ENCODE data around the gene PHC2. TPM values are rescaled to one million over a fixed set of nuclear protein-coding genes. Genes with fewer than 3 reads are reported as not detected.
"Not testable (repeated sequence)": the region's sequence is repeated elsewhere in the genome, so short reads cannot be mapped to it uniquely, and the experiment has no call there.

Gene PHC2
- total and polyA plus RNA-seq, 9 donors, result 53.1 to 77.9 (median 69.4) TPM

GRCh38 chr1:33297911-33298622 is 132.8 kb downstream of the PHC2 start:
- 71% methylated on average over 1 of the region's 4 CpGs for WGBS (ENCODE audit: insufficient coverage)
- H3K27me3 ChIP-seq (ENCODE audit: control insufficient read depth, insufficient read depth, low read length), result no peaks in the 10 kb centered on the region
- no peak overlapping the region for H3K4me3 ChIP-seq (ENCODE audit: low read length)
- peaks cover 15% of the 10 kb centered on the region for H3K4me1 ChIP-seq (ENCODE audit: control insufficient read depth, insufficient read depth, low read length)
- H3K9me3 ChIP-seq (replicated peaks; ENCODE audit: control insufficient read depth, low read depth, low read length), result no peaks in the 10 kb centered on the region
- H3K36me3 ChIP-seq (ENCODE audit: control insufficient read depth, insufficient read depth, low read length), result peaks cover 72% of the 10 kb centered on the region
- H3K27ac ChIP-seq (ENCODE audit: low read length), result no peak overlapping the region
- no peak for DNase-seq

GRCh38 chr1:33296824-33297223 is 134.1 kb downstream of the PHC2 start:
- WGBS (ENCODE audit: insufficient coverage), result 96% methylated on average over 3 of the region's 4 CpGs
- Histone ChIP-seq H3K36me3 (ENCODE audit: control insufficient read depth, insufficient read depth, low read length) (peaks cover 78% of the 10 kb centered on the region), H3K4me1 (ENCODE audit: control insufficient read depth, insufficient read depth, low read length) (peaks cover 15% of the 10 kb centered on the region)

GRCh38 chr1:33296082-33296458 is 134.8 kb downstream of the PHC2 start:
- peaks cover 14% of the 10 kb centered on the region for H3K4me1 ChIP-seq (ENCODE audit: control insufficient read depth, insufficient read depth, low read length)
- no peaks in the 10 kb centered on the region for H3K27me3 ChIP-seq (ENCODE audit: control insufficient read depth, insufficient read depth, low read length)
- DNase-seq, result no peak
- no peak overlapping the region for H3K27ac ChIP-seq (ENCODE audit: low read length)
- H3K4me3 ChIP-seq (ENCODE audit: low read length), result no peak overlapping the region
- no peaks in the 10 kb centered on the region for H3K9me3 ChIP-seq (replicated peaks; ENCODE audit: control insufficient read depth, low read depth, low read length)
- 82% methylated on average over 9 of the region's 9 CpGs for WGBS (ENCODE audit: insufficient coverage)
- H3K36me3 ChIP-seq (ENCODE audit: control insufficient read depth, insufficient read depth, low read length), result peaks cover 76% of the 10 kb centered on the region

More at GRCh38 chr1:33296824-33297223, 134.1 kb downstream of the PHC2 start:
- H3K27me3 ChIP-seq (ENCODE audit: control insufficient read depth, insufficient read depth, low read length), result no peaks in the 10 kb centered on the region
- no peaks in the 10 kb centered on the region for H3K9me3 ChIP-seq (replicated peaks; ENCODE audit: control insufficient read depth, low read depth, low read length)
- DNase-seq, result no peak
- no peak overlapping the region for H3K4me3 ChIP-seq (ENCODE audit: low read length)
- H3K27ac ChIP-seq (ENCODE audit: low read length), result no peak overlapping the region

- peak; percentile 83 for DNase-seq
- Histone ChIP-seq H3K4me1 (ENCODE audit: control insufficient read depth, insufficient read depth, low read length) (peaks cover 9% of the 10 kb centered on the region), H3K4me3 (ENCODE audit: low read length) (no peak overlapping the region), H3K27me3 (ENCODE audit: control insufficient read depth, insufficient read depth, low read length) (no peaks in the 10 kb centered on the region), H3K9me3 (replicated peaks; ENCODE audit: control insufficient read depth, low read depth, low read length) (no peaks in the 10 kb centered on the region), H3K36me3 (ENCODE audit: control insufficient read depth, insufficient read depth, low read length) (peaks cover 71% of the 10 kb centered on the region), H3K27ac (ENCODE audit: low read length) (no peak overlapping the region)
- 61% methylated on average over 6 of the region's 12 CpGs for WGBS (ENCODE audit: insufficient coverage)
Measured at GRCh38 chr1:33295450-33296081, 135.3 kb downstream of the PHC2 start.

GRCh38 chr1:33295023-33295422 is 135.9 kb downstream of the PHC2 start:
- Histone ChIP-seq H3K27ac (ENCODE audit: low read length) (no peak overlapping the region), H3K9me3 (replicated peaks; ENCODE audit: control insufficient read depth, low read depth, low read length) (no peaks in the 10 kb centered on the region), H3K4me3 (ENCODE audit: low read length) (no peak overlapping the region), H3K4me1 (ENCODE audit: control insufficient read depth, insufficient read depth, low read length) (peaks cover 8% of the 10 kb centered on the region), H3K27me3 (ENCODE audit: control insufficient read depth, insufficient read depth, low read length) (no peaks in the 10 kb centered on the region), H3K36me3 (ENCODE audit: control insufficient read depth, insufficient read depth, low read length) (peaks cover 67% of the 10 kb centered on the region)
- no peak for DNase-seq
- WGBS (ENCODE audit: insufficient coverage), result 81% methylated on average over 13 of the region's 15 CpGs

- WGBS (ENCODE audit: insufficient coverage), result 30% methylated on average over 5 of the region's 13 CpGs
- peaks cover 8% of the 10 kb centered on the region for H3K4me1 ChIP-seq (ENCODE audit: control insufficient read depth, insufficient read depth, low read length)
- H3K27ac ChIP-seq (ENCODE audit: low read length), result no peak overlapping the region
- peaks cover 66% of the 10 kb centered on the region for H3K36me3 ChIP-seq (ENCODE audit: control insufficient read depth, insufficient read depth, low read length)
- DNase-seq, result no peak
- H3K4me3 ChIP-seq (ENCODE audit: low read length), result no peak overlapping the region
- no peaks in the 10 kb centered on the region for H3K27me3 ChIP-seq (ENCODE audit: control insufficient read depth, insufficient read depth, low read length)
- H3K9me3 ChIP-seq (replicated peaks; ENCODE audit: control insufficient read depth, low read depth, low read length), result no peaks in the 10 kb centered on the region
Measured at GRCh38 chr1:33294071-33295010, 136.6 kb downstream of the PHC2 start.

GRCh38 chr1:33292726-33293340 is 138.1 kb downstream of the PHC2 start:
- Histone ChIP-seq H3K36me3 (ENCODE audit: control insufficient read depth, insufficient read depth, low read length) (peaks cover 64% of the 10 kb centered on the region), H3K4me3 (ENCODE audit: low read length) (no peak overlapping the region), H3K4me1 (ENCODE audit: control insufficient read depth, insufficient read depth, low read length) (peaks cover 6% of the 10 kb centered on the region), H3K27me3 (ENCODE audit: control insufficient read depth, insufficient read depth, low read length) (no peaks in the 10 kb centered on the region), H3K9me3 (replicated peaks; ENCODE audit: control insufficient read depth, low read depth, low read length) (no peaks in the 10 kb centered on the region), H3K27ac (ENCODE audit: low read length) (no peak overlapping the region)
- no peak for DNase-seq
- 62% methylated on average over 13 of the region's 13 CpGs for WGBS (ENCODE audit: insufficient coverage)

- H3K27ac ChIP-seq (ENCODE audit: low read length); H3K27me3 ChIP-seq (ENCODE audit: control insufficient read depth, insufficient read depth, low read length); H3K4me1 ChIP-seq (ENCODE audit: control insufficient read depth, insufficient read depth, low read length); H3K4me3 ChIP-seq (ENCODE audit: low read length); H3K9me3 ChIP-seq (replicated peaks; ENCODE audit: control insufficient read depth, low read depth, low read length); DNase-seq: not testable (repeated sequence)
- H3K36me3 ChIP-seq (ENCODE audit: control insufficient read depth, insufficient read depth, low read length), result peaks cover 54% of the 10 kb centered on the region
- no CpG with 5 or more reads among the region's 2 CpGs for WGBS (ENCODE audit: insufficient coverage)
Measured at GRCh38 chr1:33290615-33291014, 140.3 kb downstream of the PHC2 start.

- Histone ChIP-seq H3K27me3 (ENCODE audit: control insufficient read depth, insufficient read depth, low read length) (no peaks in the 10 kb centered on the region), H3K36me3 (ENCODE audit: control insufficient read depth, insufficient read depth, low read length) (peaks cover 49% of the 10 kb centered on the region), H3K9me3 (replicated peaks; ENCODE audit: control insufficient read depth, low read depth, low read length) (no peaks in the 10 kb centered on the region), H3K27ac (ENCODE audit: low read length) (no peak overlapping the region), H3K4me3 (ENCODE audit: low read length) (no peak overlapping the region), H3K4me1 (ENCODE audit: control insufficient read depth, insufficient read depth, low read length) (no peaks in the 10 kb centered on the region)
- DNase-seq, result no peak
- WGBS (ENCODE audit: insufficient coverage), result 93% methylated on average over 2 of the region's 3 CpGs
Measured at GRCh38 chr1:33289858-33290154, 141.1 kb downstream of the PHC2 start.
